CD4-positive, alpha-beta T cell treated with Interleukin-1 beta for 1 hour (primary cell): ENCODE measurements around the gene KIFC3.
"Not testable (repeated sequence)": the region's sequence is repeated elsewhere in the genome, so short reads cannot be mapped to it uniquely, and the experiment has no call there.

Source experiments
- DNase-seq, 2 donors: peaks; one replicate each; pipeline ENCODE4 v3.0.0-alpha.2; 2020 to 2022

The KIFC3 gene

GRCh38 chr16:57825298-57826044, 23.2 kb upstream of the KIFC3 start:
- no peak for DNase-seq

- no peak for DNase-seq
Measured at GRCh38 chr16:57824888-57825287, 22.6 kb upstream of the KIFC3 start.

- no peak for DNase-seq
Measured at GRCh38 chr16:57823836-57824235, 21.5 kb upstream of the KIFC3 start.

- DNase-seq, result no peak
Measured at GRCh38 chr16:57822856-57823255, 20.6 kb upstream of the KIFC3 start.

- no peak for DNase-seq
Measured at GRCh38 chr16:57822018-57822553, 19.8 kb upstream of the KIFC3 start.

GRCh38 chr16:57821149-57821971, 19.1 kb upstream of the KIFC3 start:
- DNase-seq, result no peak

GRCh38 chr16:57818377-57819064, 16.2 kb upstream of the KIFC3 start:
- no peak for DNase-seq

GRCh38 chr16:57817680-57818079, 15.4 kb upstream of the KIFC3 start:
- no peak for DNase-seq

GRCh38 chr16:57815987-57816745, 13.9 kb upstream of the KIFC3 start:
- peak; percentile 36 to 62 for DNase-seq

- DNase-seq, result no peak
Measured at GRCh38 chr16:57814896-57815295, 12.6 kb upstream of the KIFC3 start.

GRCh38 chr16:57813466-57813865, 11.2 kb upstream of the KIFC3 start:
- no peak for DNase-seq

- not testable (repeated sequence) for DNase-seq
Measured at GRCh38 chr16:57811340-57811739, 9.0 kb upstream of the KIFC3 start.

GRCh38 chr16:57810197-57811031, 8.1 kb upstream of the KIFC3 start:
- peak; percentile 79 to 83 for DNase-seq

GRCh38 chr16:57809276-57810196, 7.2 kb upstream of the KIFC3 start:
- DNase-seq, result no peak

- no peak for DNase-seq
Measured at GRCh38 chr16:57808589-57809228, 6.4 kb upstream of the KIFC3 start.

- peak; percentile 53 to 56 for DNase-seq
Measured at GRCh38 chr16:57807968-57808528, 5.8 kb upstream of the KIFC3 start.

- DNase-seq, result no peak
Measured at GRCh38 chr16:57807252-57807967, 5.1 kb upstream of the KIFC3 start.

- DNase-seq, result no peak
Measured at GRCh38 chr16:57805176-57805575, 2.9 kb upstream of the KIFC3 start.
